OCI-LY3 (cell line): ENCODE measurements around the gene CHRDL2.

Experiments used
- H2AFZ ChIP-seq: fragments of 200-600, 300-600 bp; shearing (Covaris generic); 2 replicates; pipeline ENCODE4 v1.6.0; 2014; ENCODE audit warnings: antibody characterized with exemption, low read depth, low read length
- H3K27ac ChIP-seq: fragments of 200-600, 300-600 bp; sonication (generic); 2 replicates; pipeline ENCODE4 v1.5.1; 2014; ENCODE audit warnings: mild to moderate bottlenecking, low read length, moderate library complexity, mixed read lengths
- H3K27me3 ChIP-seq: fragments of 200-600, 300-600 bp; sonication (generic); 2 replicates; pipeline ENCODE4 v1.6.1; 2014; ENCODE audit warnings: low read depth, low read length, mixed read lengths
- H3K36me3 ChIP-seq: fragments of 200-600, 300-600 bp; sonication (generic); replicated peaks from 2 replicates; pipeline ENCODE3; 2014; ENCODE audit warnings: low read depth, low read length, mixed read lengths
- H3K4me1 ChIP-seq: fragments of 300-600, 200-600 bp; sonication (generic); 2 replicates; pipeline ENCODE4 v1.6.1; 2014; ENCODE audit warnings: low read length, mixed read lengths
- H3K4me2 ChIP-seq: fragments of 200-600, 300-600 bp; sonication (generic); 2 replicates; pipeline ENCODE4 v1.6.1; 2014; ENCODE audit warnings: low read length, mixed read lengths
- H3K4me3 ChIP-seq: fragments of 300-600, 200-600 bp; sonication (generic); 2 replicates; pipeline ENCODE4 v1.5.1; 2014; ENCODE audit warnings: antibody characterized with exemption, mild to moderate bottlenecking, low read length, moderate library complexity
- H3K79me2 ChIP-seq: fragments of 300-600, 200-600 bp; shearing (Covaris generic); 2 replicates; pipeline ENCODE4 v1.6.1; 2014; ENCODE audit warnings: mild to moderate bottlenecking, low read length, mixed read lengths
- H3K9ac ChIP-seq: fragments of 300-600, 200-600 bp; shearing (Covaris generic); 2 replicates; pipeline ENCODE4 v1.6.0; 2014; ENCODE audit warnings: mild to moderate bottlenecking, low read length, moderate library complexity
- H3K9me3 ChIP-seq: fragments of 200-600, 300-600 bp; shearing (Covaris generic); 2 replicates; pipeline ENCODE4 v1.6.1; 2014; ENCODE audit warnings: low read length, mixed read lengths; ENCODE audit not compliant: insufficient read depth
- H4K20me1 ChIP-seq: fragments of 200-600, 300-600 bp; sonication (generic); 2 replicates; pipeline ENCODE4 v1.6.1; 2016; ENCODE audit warnings: low read length, mixed read lengths; ENCODE audit not compliant: insufficient read depth
- EZH2phosphoT487 ChIP-seq: fragments of 200-600 bp; shearing (Covaris generic); IDR thresholded peaks from 2 replicates; pipeline ENCODE4 v1.6.1; 2018; ENCODE audit warnings: antibody characterized with exemption, mixed run types, low read depth
- TF ChIP-seq, protein P1 (sequence below): fragments of 200-600, 300-600 bp; sonication (generic); IDR thresholded peaks from 2 replicates; pipeline ENCODE4 v1.5.1; 2014; ENCODE audit warnings: antibody characterized with exemption, low read length, low read depth

CHRDL2 gene

DNA sequence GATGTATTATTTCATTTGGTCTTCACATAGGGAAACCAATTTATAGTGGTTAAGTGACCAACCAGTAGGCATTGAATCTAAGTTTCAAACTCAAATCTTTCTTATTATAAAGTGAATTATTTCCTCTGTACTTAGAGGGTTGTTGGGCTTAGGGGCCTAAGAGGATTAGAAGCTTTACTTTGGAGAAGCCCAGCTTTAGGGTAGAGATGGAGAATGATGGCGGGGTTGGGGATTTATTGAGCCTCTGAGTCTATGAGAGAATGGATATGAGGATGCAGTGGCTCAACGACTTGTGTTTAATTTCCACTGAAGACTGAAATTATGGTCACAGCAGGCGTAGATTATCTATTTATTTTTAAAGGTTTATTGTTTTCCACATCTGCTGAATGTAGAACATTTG, 55.5 kb downstream of the CHRDL2 start:
- no peak overlapping the region for H3K27ac ChIP-seq
- H2AFZ ChIP-seq, result no peak overlapping the region
- TF ChIP-seq EZH2phosphoT487, result no peak
- TF ChIP-seq, protein P1, sequence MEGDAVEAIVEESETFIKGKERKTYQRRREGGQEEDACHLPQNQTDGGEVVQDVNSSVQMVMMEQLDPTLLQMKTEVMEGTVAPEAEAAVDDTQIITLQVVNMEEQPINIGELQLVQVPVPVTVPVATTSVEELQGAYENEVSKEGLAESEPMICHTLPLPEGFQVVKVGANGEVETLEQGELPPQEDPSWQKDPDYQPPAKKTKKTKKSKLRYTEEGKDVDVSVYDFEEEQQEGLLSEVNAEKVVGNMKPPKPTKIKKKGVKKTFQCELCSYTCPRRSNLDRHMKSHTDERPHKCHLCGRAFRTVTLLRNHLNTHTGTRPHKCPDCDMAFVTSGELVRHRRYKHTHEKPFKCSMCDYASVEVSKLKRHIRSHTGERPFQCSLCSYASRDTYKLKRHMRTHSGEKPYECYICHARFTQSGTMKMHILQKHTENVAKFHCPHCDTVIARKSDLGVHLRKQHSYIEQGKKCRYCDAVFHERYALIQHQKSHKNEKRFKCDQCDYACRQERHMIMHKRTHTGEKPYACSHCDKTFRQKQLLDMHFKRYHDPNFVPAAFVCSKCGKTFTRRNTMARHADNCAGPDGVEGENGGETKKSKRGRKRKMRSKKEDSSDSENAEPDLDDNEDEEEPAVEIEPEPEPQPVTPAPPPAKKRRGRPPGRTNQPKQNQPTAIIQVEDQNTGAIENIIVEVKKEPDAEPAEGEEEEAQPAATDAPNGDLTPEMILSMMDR, result no peak
- no peaks in the 10 kb centered on the region for H3K9me3 ChIP-seq
- no peaks in the 10 kb centered on the region for H3K4me1 ChIP-seq
- H3K9ac ChIP-seq, result no peak overlapping the region
- H3K4me3 ChIP-seq, result no peak overlapping the region
- peaks cover 6% of the 10 kb centered on the region for H3K36me3 ChIP-seq
- H3K4me2 ChIP-seq, result no peak overlapping the region
- H4K20me1 ChIP-seq, result no peaks in the 10 kb centered on the region
- H3K27me3 ChIP-seq, result no peaks in the 10 kb centered on the region
- no peaks in the 10 kb centered on the region for H3K79me2 ChIP-seq

DNA sequence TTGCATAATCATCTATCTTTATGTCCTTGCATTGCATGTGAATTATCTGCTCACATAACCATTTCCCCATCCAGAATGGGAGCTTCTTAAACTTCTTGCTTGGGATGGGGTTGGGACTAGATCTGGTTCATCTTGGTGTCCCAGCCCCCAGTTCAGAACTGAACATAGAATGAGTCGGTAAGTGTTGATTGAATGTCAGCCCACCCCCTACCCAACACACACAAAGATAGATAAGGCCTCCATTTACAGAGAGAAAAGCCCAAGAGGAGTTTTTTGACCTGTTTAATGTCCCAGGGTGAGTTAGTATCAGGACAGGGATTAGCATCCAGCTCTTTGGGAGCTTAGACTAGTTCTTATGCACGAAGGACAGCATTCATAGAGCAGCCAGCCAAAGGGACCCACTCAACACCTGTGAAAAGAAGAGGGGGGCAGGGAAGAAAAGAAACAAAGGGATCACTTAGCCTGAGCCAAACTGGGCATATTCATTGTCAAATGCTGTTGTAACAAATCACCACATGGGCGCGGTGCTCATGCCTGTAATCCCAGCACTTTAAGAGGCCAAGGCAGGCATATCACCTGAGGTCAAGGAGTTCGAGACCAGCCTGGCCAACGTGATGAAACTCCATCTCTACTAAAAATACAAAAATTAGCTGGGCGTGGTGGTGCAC, 57.4 kb downstream of the CHRDL2 start:
- H3K27me3 ChIP-seq, result no peaks in the 10 kb centered on the region
- no peak overlapping the region for H3K9ac ChIP-seq
- no peak for TF ChIP-seq EZH2phosphoT487
- TF ChIP-seq, protein P1, result no peak
- no peaks in the 10 kb centered on the region for H4K20me1 ChIP-seq
- no peak overlapping the region for H2AFZ ChIP-seq
- H3K27ac ChIP-seq, result no peak overlapping the region
- H3K4me2 ChIP-seq, result no peak overlapping the region
- no peaks in the 10 kb centered on the region for H3K4me1 ChIP-seq
- no peaks in the 10 kb centered on the region for H3K79me2 ChIP-seq
- peaks cover 6% of the 10 kb centered on the region for H3K36me3 ChIP-seq
- no peaks in the 10 kb centered on the region for H3K9me3 ChIP-seq
- H3K4me3 ChIP-seq, result no peak overlapping the region

GRCh38 chr11:74672956-74673692, 58.1 kb downstream of the CHRDL2 start:
- no peak overlapping the region for H3K4me3 ChIP-seq
- H3K9me3 ChIP-seq, result no peaks in the 10 kb centered on the region
- no peak overlapping the region for H3K4me2 ChIP-seq
- peaks cover 6% of the 10 kb centered on the region for H3K36me3 ChIP-seq
- TF ChIP-seq, protein P1, result no peak
- no peak for TF ChIP-seq EZH2phosphoT487
- no peaks in the 10 kb centered on the region for H3K79me2 ChIP-seq
- H2AFZ ChIP-seq, result no peak overlapping the region
- no peaks in the 10 kb centered on the region for H3K27me3 ChIP-seq
- H3K27ac ChIP-seq, result no peak overlapping the region
- no peaks in the 10 kb centered on the region for H3K4me1 ChIP-seq
- H3K9ac ChIP-seq, result no peak overlapping the region
- no peaks in the 10 kb centered on the region for H4K20me1 ChIP-seq

DNA sequence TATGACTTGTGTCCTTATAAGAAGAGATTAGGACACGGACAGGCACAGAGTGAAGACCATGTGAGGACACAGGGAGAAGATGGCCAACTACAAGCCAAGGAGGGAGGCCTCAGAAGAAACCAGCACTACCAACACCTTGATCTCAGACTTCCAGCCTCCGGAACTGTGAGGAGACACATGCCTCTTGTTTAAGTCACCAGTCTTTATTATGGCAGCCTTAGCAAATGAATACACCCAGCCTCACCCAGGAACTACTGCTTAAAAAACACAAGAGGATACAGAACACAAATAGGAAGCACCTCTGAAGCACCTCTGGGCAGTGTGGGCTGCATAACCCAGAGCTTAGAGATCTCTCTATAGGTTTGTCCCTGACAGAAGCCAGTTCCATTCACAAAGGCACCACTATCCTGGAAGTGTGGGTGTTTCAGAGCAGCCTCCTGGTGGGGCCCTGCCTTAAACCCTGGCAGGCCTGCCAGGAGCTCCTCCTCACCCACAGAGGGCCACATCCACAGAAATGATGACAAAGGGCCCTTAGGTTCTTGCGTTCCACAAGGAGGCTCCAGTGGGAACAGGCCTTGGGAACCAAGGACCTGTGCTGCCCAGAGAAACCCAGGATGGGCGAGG, 58.8 kb downstream of the CHRDL2 start:
- H3K9ac ChIP-seq, result no peak overlapping the region
- H4K20me1 ChIP-seq, result no peaks in the 10 kb centered on the region
- no peaks in the 10 kb centered on the region for H3K79me2 ChIP-seq
- H3K27ac ChIP-seq, result no peak overlapping the region
- H3K4me1 ChIP-seq, result no peaks in the 10 kb centered on the region
- peaks cover 6% of the 10 kb centered on the region for H3K36me3 ChIP-seq
- no peak overlapping the region for H3K4me2 ChIP-seq
- H3K27me3 ChIP-seq, result no peaks in the 10 kb centered on the region
- no peak overlapping the region for H3K4me3 ChIP-seq
- no peak overlapping the region for H2AFZ ChIP-seq
- TF ChIP-seq, protein P1, result no peak
- no peak for TF ChIP-seq EZH2phosphoT487
- no peaks in the 10 kb centered on the region for H3K9me3 ChIP-seq
